Hepatocyte (in vitro differentiated cells): ENCODE data around the gene ANKRD66.

Source experiments
- CTCF ChIP-seq: fragments of 200-600 bp; sonication (generic); IDR thresholded peaks from 2 replicates; pipeline ENCODE4 v1.5.1; 2016; ENCODE audit warnings: antibody characterized with exemption, mild to moderate bottlenecking; ENCODE audit not compliant: poor library complexity
- EZH2 ChIP-seq: fragments of 200-600 bp; sonication (generic); IDR thresholded peaks from 2 replicates; pipeline ENCODE4 v1.6.1; 2016; ENCODE audit warnings: antibody characterized with exemption, mild to moderate bottlenecking, borderline replicate concordance

- no peak for TF ChIP-seq EZH2
- no peak for TF ChIP-seq CTCF
Observed at GRCh38 chr6:46741482-46741881, 5.3 kb upstream of the ANKRD66 start.
